ENCODE data around the gene PAQR4. TPM values are rescaled to one million over a fixed set of nuclear protein-coding genes. Genes with fewer than 3 reads are reported as not detected.

PAQR4 gene
- polyA plus RNA-seq, 1 donor from 2014 or later = 47.8 TPM

- TF ChIP-seq EP300 (conservative IDR thresholded peaks at IDR 0.05; ENCODE audit: poor library complexity, severe bottlenecking) (no peak), POLR2AphosphoS5 (IDR thresholded peaks at IDR 0.05) (no peak), RAD21 (conservative IDR thresholded peaks at IDR 0.05) (no peak), EZH2 (IDR thresholded peaks at IDR 0.05; ENCODE audit: borderline replicate concordance, insufficient read depth, low read length, poor library complexity, severe bottlenecking) (no peak), MXI1 (conservative IDR thresholded peaks at IDR 0.05; ENCODE audit: poor library complexity, severe bottlenecking) (no peak), CTCF (IDR thresholded peaks at IDR 0.05; ENCODE audit: poor library complexity, severe bottlenecking) (no peak), SMC3 (conservative IDR thresholded peaks at IDR 0.05; ENCODE audit: poor library complexity) (no peak), TAF1 (IDR thresholded peaks at IDR 0.05; ENCODE audit: low read depth) (no peak)
- Histone ChIP-seq H3K36me3 (ENCODE audit: insufficient read depth, low read length) (no peaks in the 10 kb centered on the region), H4K20me1 (ENCODE audit: insufficient read depth) (no peaks in the 10 kb centered on the region), H2AFZ (ENCODE audit: low read depth, low read length) (no peak overlapping the region), H3K27ac (ENCODE audit: low read length) (no peak overlapping the region), H3F3A (ENCODE audit: insufficient read depth, low read length, poor library complexity, severe bottlenecking) (no peaks in the 10 kb centered on the region), H3K27me3 (ENCODE audit: insufficient read depth, low read depth, low read length) (no peaks in the 10 kb centered on the region), H3K4me3 (ENCODE audit: low read length) (no peak overlapping the region), H3K9me2 (ENCODE audit: insufficient read depth, low read length) (no peaks in the 10 kb centered on the region), H3K9ac (ENCODE audit: low read length) (no peak overlapping the region), H3K4me2 (ENCODE audit: low read length) (no peak overlapping the region), H3K79me2 (replicated peaks; ENCODE audit: insufficient read depth, low read length) (no peaks in the 10 kb centered on the region), H3K9me3 (ENCODE audit: low read length) (no peaks in the 10 kb centered on the region)
These were observed 18.7 kb downstream of the PAQR4 start for GRCh38 chr16:2987833-2988232.

- no peaks in the 10 kb centered on the region for H3K9me3 ChIP-seq (ENCODE audit: low read length)
These were observed 19.5 kb downstream of the PAQR4 start for GRCh38 chr16:2988590-2989099.

More at GRCh38 chr16:2988590-2989099, 19.5 kb downstream of the PAQR4 start:
- H3K4me2 ChIP-seq (ENCODE audit: low read length) = no peak overlapping the region
- no peaks in the 10 kb centered on the region for H3F3A ChIP-seq (ENCODE audit: insufficient read depth, low read length, poor library complexity, severe bottlenecking)
- H3K4me3 ChIP-seq (ENCODE audit: low read length) = no peak overlapping the region
- H3K27ac ChIP-seq (ENCODE audit: low read length) = no peak overlapping the region
- TF ChIP-seq CTCF (IDR thresholded peaks at IDR 0.05; ENCODE audit: poor library complexity, severe bottlenecking) (no peak), TAF1 (IDR thresholded peaks at IDR 0.05; ENCODE audit: low read depth) (no peak), MXI1 (conservative IDR thresholded peaks at IDR 0.05; ENCODE audit: poor library complexity, severe bottlenecking) (no peak), POLR2AphosphoS5 (IDR thresholded peaks at IDR 0.05) (no peak)
- no peak overlapping the region for H3K9ac ChIP-seq (ENCODE audit: low read length)
- H2AFZ ChIP-seq (ENCODE audit: low read depth, low read length) = no peak overlapping the region
- H4K20me1 ChIP-seq (ENCODE audit: insufficient read depth) = no peaks in the 10 kb centered on the region
- H3K9me2 ChIP-seq (ENCODE audit: insufficient read depth, low read length) = no peaks in the 10 kb centered on the region
- H3K79me2 ChIP-seq (replicated peaks; ENCODE audit: insufficient read depth, low read length) = no peaks in the 10 kb centered on the region
- no peaks in the 10 kb centered on the region for H3K27me3 ChIP-seq (ENCODE audit: insufficient read depth, low read depth, low read length)
- no peaks in the 10 kb centered on the region for H3K36me3 ChIP-seq (ENCODE audit: insufficient read depth, low read length)
